ENCODE data around the gene RERE. TPM values are rescaled to one million over a fixed set of nuclear protein-coding genes. Genes with fewer than 3 reads are reported as not detected.

Gene RERE
- total RNA-seq, 1 experiment from 2014 or later: 217 TPM

GRCh38 chr1:8547791-8548190, 269.6 kb downstream of the RERE start:
- H3K36me3 ChIP-seq (ENCODE audit: control insufficient read depth, insufficient read depth, low read length): no peaks in the 10 kb centered on the region
- ATAC-seq (no peak), DNase-seq (ENCODE audit: low read depth, low spot score) (no peak)
- peaks cover 6% of the 10 kb centered on the region; the same call in 1 of the 2 replicates for H3K4me1 ChIP-seq (ENCODE audit: control insufficient read depth, insufficient read depth, low read length)
- no peak overlapping the region for H3K4me3 ChIP-seq (ENCODE audit: low read depth in 2 of 2, low read length in 2 of 2)
- intact Hi-C loops (cut with micrococcal nuclease; ENCODE audit: unreplicated experiment): no loop called here
- H3K27ac ChIP-seq (ENCODE audit: low read length): no peak overlapping the region
- no TSS peak for BruUV-seq (replicated peaks)
- no peaks in the 10 kb centered on the region; the same call in 1 of the 2 replicates for H3K9me3 ChIP-seq (ENCODE audit: control insufficient read depth, insufficient read depth, low read depth, low read length)
- in situ Hi-C loops (cut with HindIII; ENCODE audit: low pct_unique_long_range_greater_than_20kb, low sequenced_read_pairs): no loop called here
- no peak for TF ChIP-seq SIN3A (IDR thresholded peaks at IDR 0.05; ENCODE audit: borderline replicate concordance, insufficient read depth, low read depth, low read length)
- no peak for TF ChIP-seq POLR2AphosphoS5 (IDR thresholded peaks at IDR 0.05; ENCODE audit: low read depth, low read length)
- TF ChIP-seq, protein P1, sequence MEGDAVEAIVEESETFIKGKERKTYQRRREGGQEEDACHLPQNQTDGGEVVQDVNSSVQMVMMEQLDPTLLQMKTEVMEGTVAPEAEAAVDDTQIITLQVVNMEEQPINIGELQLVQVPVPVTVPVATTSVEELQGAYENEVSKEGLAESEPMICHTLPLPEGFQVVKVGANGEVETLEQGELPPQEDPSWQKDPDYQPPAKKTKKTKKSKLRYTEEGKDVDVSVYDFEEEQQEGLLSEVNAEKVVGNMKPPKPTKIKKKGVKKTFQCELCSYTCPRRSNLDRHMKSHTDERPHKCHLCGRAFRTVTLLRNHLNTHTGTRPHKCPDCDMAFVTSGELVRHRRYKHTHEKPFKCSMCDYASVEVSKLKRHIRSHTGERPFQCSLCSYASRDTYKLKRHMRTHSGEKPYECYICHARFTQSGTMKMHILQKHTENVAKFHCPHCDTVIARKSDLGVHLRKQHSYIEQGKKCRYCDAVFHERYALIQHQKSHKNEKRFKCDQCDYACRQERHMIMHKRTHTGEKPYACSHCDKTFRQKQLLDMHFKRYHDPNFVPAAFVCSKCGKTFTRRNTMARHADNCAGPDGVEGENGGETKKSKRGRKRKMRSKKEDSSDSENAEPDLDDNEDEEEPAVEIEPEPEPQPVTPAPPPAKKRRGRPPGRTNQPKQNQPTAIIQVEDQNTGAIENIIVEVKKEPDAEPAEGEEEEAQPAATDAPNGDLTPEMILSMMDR (IDR thresholded peaks at IDR 0.05): no peak
- TF ChIP-seq REST (IDR thresholded peaks at IDR 0.05; ENCODE audit: insufficient read depth in 1 of 2, low read depth in 2 of 2, low read length in 1 of 2): no peak
- no peak for TF ChIP-seq TCF7L2 (IDR thresholded peaks at IDR 0.05; ENCODE audit: low read depth, low read length)
- CTCF ChIA-PET: no interaction called here
- H3K27me3 ChIP-seq (ENCODE audit: control insufficient read depth, insufficient read depth, low read length): no peaks in the 10 kb centered on the region
- POLR2A ChIA-PET: no interaction called here

GRCh38 chr1:8545078-8545477, 272.4 kb downstream of the RERE start:
- POLR2A ChIA-PET: no interaction called here
- CTCF ChIA-PET: no interaction called here
- H3K27me3 ChIP-seq (ENCODE audit: control insufficient read depth, insufficient read depth, low read length): no peaks in the 10 kb centered on the region
- H3K36me3 ChIP-seq (ENCODE audit: control insufficient read depth, insufficient read depth, low read length): peaks cover 5% of the 10 kb centered on the region; the same call in 1 of the 2 replicates
- ATAC-seq: no peak
- H3K4me3 ChIP-seq (ENCODE audit: low read depth in 2 of 2, low read length in 2 of 2): no peak overlapping the region
- no peak for DNase-seq (ENCODE audit: low read depth, low spot score)
- H3K4me1 ChIP-seq (ENCODE audit: control insufficient read depth, insufficient read depth, low read length): peaks cover 6% of the 10 kb centered on the region; the same call in 1 of the 2 replicates
- TF ChIP-seq SIN3A (IDR thresholded peaks at IDR 0.05; ENCODE audit: borderline replicate concordance, insufficient read depth, low read depth, low read length): no peak
- no peak for TF ChIP-seq TCF7L2 (IDR thresholded peaks at IDR 0.05; ENCODE audit: low read depth, low read length)
- in situ Hi-C loops (cut with HindIII; ENCODE audit: low pct_unique_long_range_greater_than_20kb, low sequenced_read_pairs): no loop called here
- H3K27ac ChIP-seq (ENCODE audit: low read length): no peak overlapping the region
- H3K9me3 ChIP-seq (ENCODE audit: control insufficient read depth, insufficient read depth, low read depth, low read length): no peaks in the 10 kb centered on the region; the same call in 1 of the 2 replicates
- no TSS peak for BruUV-seq (replicated peaks)
- intact Hi-C loops (cut with micrococcal nuclease; ENCODE audit: unreplicated experiment): no loop called here

DNA sequence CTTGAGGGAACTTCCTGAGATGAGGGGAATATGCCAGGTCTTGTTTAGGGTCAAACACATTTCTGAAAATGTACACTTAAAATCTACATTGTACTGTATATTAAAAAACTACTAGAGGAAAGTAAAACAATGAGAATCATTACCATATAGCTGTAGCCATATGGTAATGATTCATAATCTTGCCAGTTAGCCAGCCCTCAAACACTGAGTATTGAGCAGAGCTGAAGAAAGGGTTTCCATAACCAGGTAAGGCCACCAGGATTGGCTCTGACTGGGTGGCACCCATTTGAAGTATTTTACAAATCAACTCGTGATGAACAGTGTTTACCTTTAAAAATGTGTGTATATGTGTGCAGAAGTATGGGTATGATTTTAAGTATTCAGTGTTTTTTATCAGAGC, 272.8 kb downstream of the RERE start:
- in situ Hi-C loops (cut with HindIII; ENCODE audit: low pct_unique_long_range_greater_than_20kb, low sequenced_read_pairs) (no loop called here), intact Hi-C loops (cut with micrococcal nuclease; ENCODE audit: unreplicated experiment) (no loop called here)
- H3K4me1 ChIP-seq (ENCODE audit: control insufficient read depth, insufficient read depth, low read length): peaks cover 6% of the 10 kb centered on the region; the same call in 1 of the 2 replicates
- ATAC-seq (no peak), DNase-seq (ENCODE audit: low read depth, low spot score) (no peak)
- BruUV-seq (replicated peaks): no TSS peak
- no peaks in the 10 kb centered on the region for H3K27me3 ChIP-seq (ENCODE audit: control insufficient read depth, insufficient read depth, low read length)
- CTCF ChIA-PET: no interaction called here
- H3K4me3 ChIP-seq (ENCODE audit: low read depth in 2 of 2, low read length in 2 of 2): no peak overlapping the region
- POLR2A ChIA-PET: interaction anchor here (0.6 kb wide), 1 partner anchor 322 kb away, joined by 5 read pairs; no protein-coding TSS in a partner anchor
- H3K9me3 ChIP-seq (ENCODE audit: control insufficient read depth, insufficient read depth, low read depth, low read length): no peaks in the 10 kb centered on the region; the same call in 1 of the 2 replicates
- TF ChIP-seq TCF7L2 (IDR thresholded peaks at IDR 0.05; ENCODE audit: low read depth, low read length) (no peak), POLR2AphosphoS5 (IDR thresholded peaks at IDR 0.05; ENCODE audit: low read depth, low read length) (no peak), SIN3A (IDR thresholded peaks at IDR 0.05; ENCODE audit: borderline replicate concordance, insufficient read depth, low read depth, low read length) (no peak), REST (IDR thresholded peaks at IDR 0.05; ENCODE audit: insufficient read depth in 1 of 2, low read depth in 2 of 2, low read length in 1 of 2) (no peak)
- TF ChIP-seq, protein P1 (IDR thresholded peaks at IDR 0.05): no peak
- peaks cover 5% of the 10 kb centered on the region; the same call in 1 of the 2 replicates for H3K36me3 ChIP-seq (ENCODE audit: control insufficient read depth, insufficient read depth, low read length)
- H3K27ac ChIP-seq (ENCODE audit: low read length): no peak overlapping the region

Data from Panc1 (cell line).